GF-D8 (cell line): ENCODE results near the gene IL32.

Source experiments
- DNase-seq: peaks from one replicate; lab custom pipeline; 2025; lab: John Stamatoyannopoulos, UW

Gene IL32

GRCh38 chr16:3065069-3065741, at the start of gene IL32:
IL32 (plus strand) TSS chr16:3065640; CDS start chr16:3065812, 172 bp downstream.
- DNase-seq: no peak

- no peak for DNase-seq
These were observed 49.4 kb upstream of the IL32 start for GRCh38 chr16:3015865-3016521.

- DNase-seq: no peak
These were observed 48.1 kb upstream of the IL32 start for GRCh38 chr16:3017344-3017743.

GRCh38 chr16:3017794-3018506, 47.5 kb upstream of the IL32 start, which contains the start of gene CLDN6:
CLDN6 (minus strand) TSS chr16:3018183; CDS start chr16:3016021, 2,162 bp downstream.
- DNase-seq: no peak

GRCh38 chr16:3019594-3020246, 45.7 kb upstream of the IL32 start:
- DNase-seq: no peak

- peak; percentile 33 for DNase-seq
These were observed 45.2 kb upstream of the IL32 start, which contains the start of gene TNFRSF12A for GRCh38 chr16:3020247-3020603. TNFRSF12A (plus strand) TSS chr16:3020368; CDS start chr16:3020398, 30 bp downstream.

GRCh38 chr16:3020604-3021448, 44.6 kb upstream of the IL32 start:
- DNase-seq: no peak

GRCh38 chr16:3021449-3022207, 43.8 kb upstream of the IL32 start:
- DNase-seq: no peak

GRCh38 chr16:3022208-3022683, 43.2 kb upstream of the IL32 start:
- DNase-seq: no peak

- DNase-seq: no peak
These were observed 42.6 kb upstream of the IL32 start for GRCh38 chr16:3022684-3023414.

- DNase-seq: no peak
These were observed 42.1 kb upstream of the IL32 start for GRCh38 chr16:3023415-3023668.

GRCh38 chr16:3023669-3024478, 41.6 kb upstream of the IL32 start, which contains the start of the genes HCFC1R1 and THOC6:
HCFC1R1 (minus strand) TSS chr16:3023942; CDS start chr16:3023941, 1 bp downstream.
THOC6 (plus strand) TSS chr16:3024035; CDS start chr16:3024327, 292 bp downstream.
- peak; percentile 90 for DNase-seq

- DNase-seq: no peak
These were observed 40.1 kb upstream of the IL32 start for GRCh38 chr16:3025032-3026002.

- DNase-seq: no peak
These were observed 39.4 kb upstream of the IL32 start for GRCh38 chr16:3026003-3026378.

GRCh38 chr16:3026609-3027488, 38.6 kb upstream of the IL32 start:
- no peak for DNase-seq

- DNase-seq: no peak
These were observed 38.0 kb upstream of the IL32 start for GRCh38 chr16:3027489-3027795.
